ENCODE measurements around the gene E2F4. TPM values are rescaled to one million over a fixed set of nuclear protein-coding genes. Genes with fewer than 3 reads are reported as not detected.

E2F4 gene
- total and polyA plus RNA-seq, 2 of the 13 experiments (the other 11 are each of a cell fraction or from before 2014, with no cell fraction given): 84.8 to 91.2 TPM

GRCh38 chr16:67163999-67164558, 27.9 kb upstream of the E2F4 start:
- CTCF ChIA-PET (ENCODE audit: low intra/inter-chr PET ratio, low total read pairs): no interaction called here
- WGBS (ENCODE audit: low lambda C conversion rate): 82% methylated on average over 33 of the region's 34 CpGs
- intact Hi-C loops (cut with micrococcal nuclease; ENCODE audit: unreplicated experiment): no loop called here
- Histone ChIP-seq H3K4me2 (ENCODE audit: low read depth, low read length) (0 out of 2 replicates have a peak overlapping the region, but pooled peaks have one; percentile 80), H3K79me2 (ENCODE audit: insufficient read depth, low read length) (no peaks in the 10 kb centered on the region), H4K20me1 (ENCODE audit: insufficient read depth, low read length) (no peaks in the 10 kb centered on the region), H3K27me3 (ENCODE audit: control insufficient read depth in 1 of 2, insufficient read depth in 2 of 2, low read length in 2 of 2) (peaks cover 9 to 38% of the 10 kb centered on the region in 2 experiments), H3K27ac (ENCODE audit: extremely low read length, insufficient read depth, low read length) (no peak overlapping the region), H3K4me3 (replicated peaks in 1 of 3; ENCODE audit: insufficient read depth in 1 of 3, low read depth in 2 of 3, low read length in 3 of 3) (no peak overlapping the region), H3K9ac (ENCODE audit: insufficient read depth, low read depth, low read length) (no peak overlapping the region; the same call in 1 of the 2 replicates), H3K36me3 (replicated peaks in 1 of 2; ENCODE audit: control insufficient read depth in 1 of 2, insufficient read depth in 2 of 2, low read length in 2 of 2) (no peaks in the 10 kb centered on the region), H3K4me1 (ENCODE audit: insufficient read depth, low read length) (peaks cover 39% of the 10 kb centered on the region), H3K9me3 (ENCODE audit: low read length) (no peaks in the 10 kb centered on the region), H2AFZ (ENCODE audit: low read length) (no peak overlapping the region)
- POLR2A ChIA-PET: no interaction called here
- ATAC-seq (no peak), FAIRE-seq (no peak), DNase-seq (ENCODE audit: low spot score) (no peak)
- no TSS peak for BruUV-seq (replicated peaks)
- in situ Hi-C loops (cut with HindIII; ENCODE audit: extremely low pct_ligation_motif_present, low pct_unique_long_range_greater_than_20kb): no loop called here
- TF ChIP-seq ZNF225 (CRISPR knock-in tag; IDR thresholded peaks at IDR 0.05): no peak
- TF ChIP-seq ZNF761 (CRISPR knock-in tag; conservative IDR thresholded peaks at IDR 0.05): no peak
- peak; percentile 59 for TF ChIP-seq PCBP2 (optimal IDR thresholded peaks at IDR 0.05; ENCODE audit: low read depth, low read length, poor library complexity, severe bottlenecking)
- TF ChIP-seq KDM2A (CRISPR knock-in tag; IDR thresholded peaks at IDR 0.05; ENCODE audit: borderline replicate concordance, low read depth): no peak
- no peak for TF ChIP-seq HMGA1 (CRISPR knock-in tag; conservative IDR thresholded peaks at IDR 0.05)
- peak; percentile 32; the same call in 1 of the 2 replicates for TF ChIP-seq ZBTB33 (CRISPR knock-in tag; IDR thresholded peaks at IDR 0.05)
- TF ChIP-seq RXRA (CRISPR knock-in tag; IDR thresholded peaks at IDR 0.05): 0 out of 2 replicates have a peak, but pooled peaks have one; percentile 40
- TF ChIP-seq TOPORS (CRISPR knock-in tag; IDR thresholded peaks at IDR 0.05): no peak
- TF ChIP-seq ZFY (CRISPR knock-in tag; IDR thresholded peaks at IDR 0.05): no peak
- TF ChIP-seq ZNF160 (CRISPR knock-in tag; IDR thresholded peaks at IDR 0.05): no peak
- no peak for TF ChIP-seq ZFYVE20 (CRISPR knock-in tag; IDR thresholded peaks at IDR 0.05; ENCODE audit: borderline replicate concordance, low read depth)
- no peak for TF ChIP-seq ZNF430 (CRISPR knock-in tag; IDR thresholded peaks at IDR 0.05)
- TF ChIP-seq SRY (CRISPR knock-in tag; IDR thresholded peaks at IDR 0.05): no peak
- TF ChIP-seq ZNF136 (CRISPR knock-in tag; IDR thresholded peaks at IDR 0.05; ENCODE audit: low read depth): no peak
- no peak for TF ChIP-seq SMARCC2 (IDR thresholded peaks at IDR 0.05)
- TF ChIP-seq CERS6 (CRISPR knock-in tag; IDR thresholded peaks at IDR 0.05): no peak
- TF ChIP-seq HOXA9 (CRISPR knock-in tag; IDR thresholded peaks at IDR 0.05; ENCODE audit: borderline replicate concordance): no peak
- TF ChIP-seq ZNF550 (CRISPR knock-in tag; IDR thresholded peaks at IDR 0.05; ENCODE audit: borderline replicate concordance): no peak
